ENCODE measurements around the gene AHCYL1.

Gene AHCYL1

GRCh38 chr1:110060662-110061060, 76.1 kb downstream of the AHCYL1 start:
- no peak for DNase-seq (ENCODE audit: low read depth in 2 of 2)

GRCh38 chr1:110061341-110061740, 76.8 kb downstream of the AHCYL1 start:
- no peak for DNase-seq (ENCODE audit: low read depth in 2 of 2)

DNA sequence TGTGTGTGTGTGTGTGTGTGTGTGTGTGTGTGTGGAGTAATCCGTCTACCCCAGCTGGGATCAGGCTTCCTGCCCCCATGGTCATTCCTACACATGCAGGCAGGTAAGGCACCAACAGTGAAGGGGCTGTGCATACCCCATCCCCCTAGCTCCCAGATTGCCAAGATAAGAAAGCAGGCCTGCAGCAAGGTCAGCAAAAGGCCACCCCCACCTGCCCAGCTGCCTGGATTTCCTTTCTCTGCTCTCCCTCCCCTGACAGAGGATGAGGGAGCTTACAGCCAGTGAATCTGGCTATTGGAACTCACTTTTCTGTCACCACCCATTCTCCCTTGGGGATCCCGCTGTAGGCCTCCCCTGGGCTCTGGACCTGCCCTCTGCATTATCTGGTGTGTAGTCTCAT, 78.0 kb downstream of the AHCYL1 start:
- DNase-seq (ENCODE audit: low read depth in 2 of 2), result no peak

DNA sequence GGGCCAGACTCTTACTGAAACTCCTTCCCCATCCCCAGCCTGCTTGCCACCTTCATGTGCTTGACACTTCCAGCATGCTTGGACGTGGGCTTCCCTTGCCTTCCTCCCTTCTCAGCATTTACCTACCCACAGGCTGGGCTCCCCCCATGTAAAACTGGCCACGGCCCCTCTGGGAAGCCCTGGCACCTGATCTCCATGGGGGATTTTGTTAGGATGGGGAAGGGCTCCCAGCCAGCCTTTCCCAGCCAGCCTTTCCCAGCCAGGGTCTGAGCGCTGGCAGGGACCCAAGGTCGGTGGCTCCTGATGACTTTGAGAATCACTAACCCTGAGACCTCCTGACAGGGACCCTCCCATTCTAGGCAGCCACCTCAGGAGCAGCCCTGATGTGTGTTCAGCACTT, 79.2 kb downstream of the AHCYL1 start:
- no peak for DNase-seq (ENCODE audit: low read depth in 2 of 2)

- no peak for DNase-seq (ENCODE audit: low read depth in 2 of 2)
Measured at GRCh38 chr1:110064576-110065337, 80.2 kb downstream of the AHCYL1 start.

DNA sequence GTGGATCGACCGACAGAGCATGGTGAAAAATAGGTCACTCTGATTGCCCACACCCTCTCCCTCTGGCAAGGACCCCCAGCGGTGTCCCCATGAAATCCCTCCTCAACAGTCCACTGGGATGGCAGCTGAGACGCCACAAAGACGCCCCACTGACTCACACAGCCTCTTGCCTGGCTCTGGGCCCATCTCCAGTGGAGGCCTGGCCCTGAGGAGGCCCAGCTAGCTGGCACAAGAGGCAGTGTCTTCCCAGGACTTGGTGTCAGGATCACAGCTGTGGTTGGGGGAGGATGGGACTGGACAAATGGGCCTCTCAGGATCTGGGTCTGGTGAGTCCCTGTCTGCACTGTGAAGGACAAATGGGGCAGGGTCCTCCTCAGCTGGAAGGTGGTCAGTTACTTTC, 81.3 kb downstream of the AHCYL1 start:
- DNase-seq (ENCODE audit: low read depth in 2 of 2), result no peak

DNA sequence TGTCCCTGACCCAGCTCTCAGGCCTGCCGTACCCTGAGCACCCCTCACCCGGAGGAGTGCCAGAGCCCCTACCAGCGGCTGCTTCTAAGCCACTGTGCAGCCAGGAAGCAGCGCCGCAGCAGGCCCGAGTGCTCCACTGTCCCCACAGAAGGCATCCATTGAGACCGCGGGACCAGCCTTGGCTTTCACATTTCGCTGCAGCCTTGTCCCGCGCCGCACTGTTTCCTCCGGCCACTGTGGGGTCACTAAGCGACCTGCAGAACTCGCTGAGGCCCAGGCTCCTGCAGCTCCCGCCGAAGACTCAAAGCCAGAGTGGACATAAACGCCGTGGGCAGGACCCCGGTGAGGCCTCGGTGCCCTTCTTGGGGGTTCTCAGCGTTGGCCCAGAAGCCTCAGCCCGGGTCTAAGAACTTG, 82.9 kb downstream of the AHCYL1 start:
- DNase-seq (ENCODE audit: low read depth in 2 of 2), result no peak

GRCh38 chr1:110067893-110068645, 83.5 kb downstream of the AHCYL1 start:
- DNase-seq (ENCODE audit: low read depth in 2 of 2), result no peak

DNA sequence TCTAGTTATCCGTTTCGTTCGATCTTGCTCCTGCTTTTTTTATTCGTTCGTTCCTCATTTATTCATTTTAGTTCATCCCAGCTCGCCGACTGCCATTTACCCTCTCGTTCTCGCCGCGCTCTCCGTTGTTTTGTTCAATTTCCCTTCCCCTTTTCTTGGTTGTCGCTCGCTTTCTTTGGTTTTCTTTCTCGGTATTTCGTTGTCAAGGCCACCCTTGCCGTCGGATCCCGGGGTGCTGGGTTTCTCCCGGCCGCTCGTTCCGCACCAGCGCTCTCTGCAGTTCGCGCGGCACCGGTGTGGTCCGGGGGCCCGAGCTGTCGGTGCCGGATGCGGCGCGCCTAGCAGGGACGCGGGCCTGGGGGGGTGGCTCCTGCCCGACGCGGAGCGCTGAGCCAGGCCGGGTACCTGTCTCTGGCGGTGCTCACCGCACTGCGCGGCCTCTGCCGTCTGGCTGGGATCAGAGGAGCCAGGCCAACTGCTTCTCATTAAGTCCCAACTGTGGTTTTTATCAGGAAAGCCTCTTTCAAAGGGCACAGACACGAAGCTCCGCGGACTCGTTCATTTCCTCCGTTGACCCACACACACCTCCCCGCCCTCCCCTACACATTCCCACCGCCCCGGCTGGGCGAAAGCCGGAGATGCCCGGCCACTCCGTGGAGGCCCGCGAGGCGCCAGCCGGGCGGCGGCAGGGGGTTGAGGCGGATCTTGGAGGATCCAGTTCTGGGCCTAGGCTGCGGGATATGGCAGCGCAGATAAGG, 84.3 kb downstream of the AHCYL1 start:
- no peak for DNase-seq (ENCODE audit: low read depth in 2 of 2)

DNA sequence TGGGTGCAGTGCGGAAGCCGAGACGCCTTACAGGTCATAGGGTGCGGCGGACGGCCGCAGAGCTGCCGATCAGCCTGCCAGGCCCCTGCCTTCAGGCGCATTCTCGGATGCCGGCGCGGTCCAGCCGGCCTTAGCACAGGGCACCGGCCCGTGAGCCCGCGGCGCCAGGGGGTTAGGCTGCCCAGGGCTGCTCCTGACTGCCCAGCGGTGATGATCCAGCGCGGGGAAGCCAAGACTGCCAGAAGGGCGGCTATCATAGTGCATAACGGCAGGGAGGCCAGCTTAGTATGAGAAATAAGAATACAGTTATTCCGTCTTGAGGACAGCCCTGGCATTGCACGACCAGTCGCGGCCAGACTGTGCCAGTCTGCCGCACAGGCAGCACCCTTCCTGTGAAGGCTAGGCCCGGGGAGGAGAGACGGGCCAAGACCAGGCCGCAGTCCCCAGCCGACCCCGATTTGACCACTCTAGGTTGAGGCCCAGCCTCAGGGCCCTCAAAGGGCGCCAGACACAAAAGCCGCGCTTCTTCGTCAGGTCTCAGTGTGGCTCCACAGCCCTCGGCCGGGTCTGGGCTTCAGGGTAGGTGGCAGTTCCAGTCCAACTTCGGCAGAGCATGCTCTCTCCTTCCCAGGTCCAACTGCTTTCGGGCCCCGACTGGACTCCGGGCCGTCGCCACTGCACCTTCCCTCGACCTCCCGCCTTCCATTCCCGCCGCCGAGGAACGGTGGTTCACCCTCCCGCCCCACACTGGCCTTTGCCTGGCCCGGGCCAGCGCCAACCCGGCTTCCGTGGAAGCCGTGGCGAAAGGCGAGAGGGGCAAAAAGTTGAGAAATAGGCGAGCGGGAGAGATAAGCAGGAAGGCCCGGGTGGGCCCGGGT, 85.1 kb downstream of the AHCYL1 start:
- DNase-seq (ENCODE audit: low read depth in 2 of 2), result no peak

DNA sequence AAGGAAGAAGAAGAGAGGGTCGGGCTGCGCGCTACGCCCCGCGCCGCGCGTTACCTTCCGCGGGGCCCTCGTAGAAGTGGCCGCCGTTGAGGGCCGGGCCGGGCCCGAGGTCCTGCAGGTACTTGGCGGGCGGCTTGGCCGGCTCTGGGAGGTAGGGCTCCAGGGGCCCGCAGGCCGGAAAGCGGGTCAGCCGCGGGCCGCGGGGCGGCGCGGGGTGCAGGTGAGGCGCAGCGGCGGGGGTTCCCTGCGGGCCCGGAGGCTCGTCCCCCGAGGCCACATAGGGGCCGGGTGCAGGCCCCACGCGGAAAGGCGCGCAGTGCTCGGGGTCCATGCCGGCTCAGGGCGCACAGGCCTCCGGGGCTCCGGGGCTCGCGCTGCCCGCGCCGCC, 85.7 kb downstream of the AHCYL1 start:
- no peak for DNase-seq (ENCODE audit: low read depth in 2 of 2)

GRCh38 chr1:110070671-110071242, 86.2 kb downstream of the AHCYL1 start, which contains the start of gene ALX3:
ALX3 (minus strand) TSS chr1:110070672; CDS start chr1:110070612, 60 bp downstream.
- DNase-seq (ENCODE audit: low read depth in 2 of 2), result no peak

Measured in stimulated activated CD8-positive, alpha-beta memory T cell treated with anti-CD3 and anti-CD28 coated beads, Interleukin-7, amount 100 ng/mL, for 4 hours (primary cell).